WTC11 (cell line): ENCODE measurements around the gene AP1S1. TPM values are rescaled to one million over a fixed set of nuclear protein-coding genes. Genes with fewer than 3 reads are reported as not detected.

Experiments used
- ATAC-seq: fragments of 200-7000 bp; cut with Tn5 transposase; 2 replicates; pipeline ENCODE4 v1.10.0; 2021; ENCODE audit warnings: mild to moderate bottlenecking, moderate library complexity
- CTCF ChIA-PET: fragments of 300-600 bp; sonication (Branson Sonifier 250); formaldehyde crosslinking; loops from one replicate; lab custom pipeline; 2021; ENCODE audit warnings: antibody characterized with exemption; lab: Charles Lee
- POLR2A ChIA-PET: fragments of 350-600 bp; sonication (Branson Sonifier 250); formaldehyde crosslinking; loops from one replicate; lab custom pipeline; 2021; ENCODE audit warnings: antibody characterized with exemption; lab: Charles Lee
- DNase-seq: peaks from one replicate; pipeline ENCODE4 v3.0.0; 2021; ENCODE audit warnings: low spot score
- H3K27ac Mint-ChIP-seq: 2 replicates; pipeline ENCODE4 v1.8.0; 2021; ENCODE audit warnings: mixed read lengths
- H3K27me3 Mint-ChIP-seq: 2 replicates; pipeline ENCODE4 v1.8.0; 2021; ENCODE audit warnings: low read depth, mild to moderate bottlenecking, moderate library complexity, mixed read lengths
- H3K36me3 Mint-ChIP-seq: 2 replicates; pipeline ENCODE4 v1.8.0; 2021; ENCODE audit warnings: mixed read lengths
- H3K4me1 Mint-ChIP-seq: 2 replicates; pipeline ENCODE4 v1.8.0; 2022; ENCODE audit warnings: mixed read lengths
- H3K4me3 Mint-ChIP-seq: 2 replicates; pipeline ENCODE4 v1.8.0; 2021; ENCODE audit warnings: mild to moderate bottlenecking, moderate library complexity, mixed read lengths
- H3K9me3 Mint-ChIP-seq: 2 replicates; pipeline ENCODE4 v1.8.0; 2021; ENCODE audit warnings: mixed read lengths
- ARID4B ChIP-seq: sonication (generic); formaldehyde crosslinking; IDR thresholded peaks from 2 replicates; pipeline ENCODE4 v1.8.0; 2023; ENCODE audit warnings: missing genetic modification reagents, mild to moderate bottlenecking, borderline replicate concordance
- ATF6 ChIP-seq: sonication (generic); formaldehyde crosslinking; IDR thresholded peaks from 2 replicates; pipeline ENCODE4 v1.8.1; 2023; ENCODE audit warnings: mild to moderate bottlenecking, missing genetic modification reagents
- CBFB ChIP-seq: sonication (generic); formaldehyde crosslinking; IDR thresholded peaks from 2 replicates; pipeline ENCODE4 v1.8.1; 2022; ENCODE audit warnings: mild to moderate bottlenecking, low read depth, missing genetic modification reagents
- CDX4 ChIP-seq: fragments of 250-450 bp; sonication (Bioruptor Pico); IDR thresholded peaks from 2 replicates; pipeline ENCODE4 v1.9.0; 2021; ENCODE audit warnings: moderate library complexity, mild to moderate bottlenecking, inconsistent platforms, borderline replicate concordance
- E2F4 ChIP-seq: sonication (generic); formaldehyde crosslinking; IDR thresholded peaks from 2 replicates; pipeline ENCODE4 v1.8.1; 2022; ENCODE audit warnings: low read depth, mild to moderate bottlenecking, moderate library complexity, missing genetic modification reagents, borderline replicate concordance
- IRF2 ChIP-seq: sonication (generic); formaldehyde crosslinking; IDR thresholded peaks from 2 replicates; pipeline ENCODE4 v1.8.0; 2022; ENCODE audit warnings: low read depth, missing genetic modification reagents, borderline replicate concordance
- SMAD4 ChIP-seq: sonication (generic); formaldehyde crosslinking; IDR thresholded peaks from 2 replicates; pipeline ENCODE4 v1.8.0; 2022; ENCODE audit warnings: mild to moderate bottlenecking, missing genetic modification reagents
- ZBTB21 ChIP-seq: sonication (generic); formaldehyde crosslinking; IDR thresholded peaks from 2 replicates; pipeline ENCODE4 v1.8.1; 2023; ENCODE audit warnings: mild to moderate bottlenecking, missing genetic modification reagents, borderline replicate concordance
- ZNF121 ChIP-seq: sonication (generic); formaldehyde crosslinking; IDR thresholded peaks from 2 replicates; pipeline ENCODE4 v1.8.0; 2023; ENCODE audit warnings: missing genetic modification reagents
- ZNF532 ChIP-seq: fragments of 250-450 bp; sonication (Bioruptor Pico); IDR thresholded peaks from 2 replicates; pipeline ENCODE4 v1.9.0; 2021; ENCODE audit warnings: mild to moderate bottlenecking, borderline replicate concordance
- total RNA-seq: library from RNA; stranded (reverse); gene quantifications from 3 replicates; pipeline ENCODE4 v1.2.3, GENCODE V29; 2021

Gene AP1S1
- total RNA-seq, 1 experiment from 2014 or later = 60.7 TPM

GRCh38 chr7:101201695-101202602 is 47.7 kb downstream of the AP1S1 start (continued):
- no peak for TF ChIP-seq ZNF532 (CRISPR knock-in tag)
- TF ChIP-seq CDX4 (CRISPR knock-in tag) = no peak
- TF ChIP-seq CBFB (CRISPR knock-in tag) = 0 out of 2 replicates have a peak, but pooled peaks have one; percentile 79
- TF ChIP-seq SMAD4 (CRISPR knock-in tag) = no peak
- TF ChIP-seq E2F4 (CRISPR knock-in tag) = no peak
- TF ChIP-seq ATF6 = no peak
- peak; percentile 15; the same call in 1 of the 2 replicates for TF ChIP-seq ZBTB21 (CRISPR knock-in tag)
- TF ChIP-seq ARID4B (CRISPR knock-in tag) = 0 out of 2 replicates have a peak, but pooled peaks have one; percentile 17
- no peak for TF ChIP-seq IRF2 (CRISPR knock-in tag)
- TF ChIP-seq, all 79 proteins: peak for 18

- ATAC-seq (no peak), DNase-seq (no peak)
- Mint-ChIP-seq H3K9me3 (no peaks in the 10 kb centered on the region), H3K36me3 (no peaks in the 10 kb centered on the region), H3K27ac (no peak overlapping the region), H3K4me1 (peaks cover 28% of the 10 kb centered on the region), H3K4me3 (peak overlapping the region; percentile 72), H3K27me3 (peaks cover 16% of the 10 kb centered on the region)
- ChIA-PET CTCF (interaction anchor here (1.0 to 5.3 kb wide), 9 partner anchors 10 to 313 kb away, joined by 3 to 57 read pairs (median 10); partner anchors contain the start of genes FIS1, PLOD3, UFSP1 and ZNHIT1), POLR2A (interaction anchor here (0.6 to 1.4 kb wide), 3 partner anchors 15 to 125 kb away, joined by 5 to 8 read pairs (median 7); partner anchors contain the start of genes PLOD3 and ZNHIT1)
- TF ChIP-seq ARID4B (CRISPR knock-in tag) = no peak
- peak; percentile 90 for TF ChIP-seq ZNF121 (CRISPR knock-in tag)
Measured at GRCh38 chr7:101202603-101202918, 48.3 kb downstream of the AP1S1 start.
